Endothelial cell (in vitro differentiated cells): ENCODE measurements around the gene PRDX1. TPM values are rescaled to one million over a fixed set of nuclear protein-coding genes. Genes with fewer than 3 reads are reported as not detected.

Source experiments
- DNase-seq: peaks from one replicate; pipeline ENCODE4 v3.0.0; 2021; ENCODE audit warnings: low spot score
- H3K27ac Mint-ChIP-seq: one replicate; pipeline ENCODE4 v1.8.0; 2021; ENCODE audit warnings: mixed read lengths, inconsistent platforms; ENCODE audit not compliant: unreplicated experiment
- H3K27me3 Mint-ChIP-seq: one replicate; pipeline ENCODE4 v1.8.0; 2021; ENCODE audit warnings: mild to moderate bottlenecking, moderate library complexity, mixed read lengths, inconsistent platforms; ENCODE audit not compliant: unreplicated experiment
- H3K36me3 Mint-ChIP-seq: one replicate; pipeline ENCODE4 v1.8.0; 2021; ENCODE audit warnings: mild to moderate bottlenecking, low read depth, mixed read lengths, inconsistent platforms; ENCODE audit not compliant: unreplicated experiment
- H3K4me1 Mint-ChIP-seq: one replicate; pipeline ENCODE4 v1.8.0; 2021; ENCODE audit warnings: mild to moderate bottlenecking, mixed read lengths, inconsistent platforms; ENCODE audit not compliant: unreplicated experiment
- H3K4me3 Mint-ChIP-seq: one replicate; pipeline ENCODE4 v1.8.0; 2021; ENCODE audit warnings: mild to moderate bottlenecking, mixed read lengths, inconsistent platforms; ENCODE audit not compliant: unreplicated experiment
- H3K9me3 Mint-ChIP-seq: one replicate; pipeline ENCODE4 v1.8.0; 2021; ENCODE audit warnings: mixed read lengths, inconsistent platforms; ENCODE audit not compliant: unreplicated experiment
- CTCF ChIP-seq: fragments of 200-600 bp; sonication (generic); IDR thresholded peaks from one replicate; pipeline ENCODE4 v1.5.0; 2021; ENCODE audit warnings: antibody characterized with exemption; ENCODE audit not compliant: unreplicated experiment
- total RNA-seq: library from RNA; stranded (reverse); fragmentation: NEBNext Ultra II Directional; extraction: Animal tissue kit (Norgen Biotek cat#: 25700); gene quantifications from one replicate; pipeline ENCODE4 v1.2.1, GENCODE V29; 2021; ENCODE audit not compliant: unreplicated experiment

The PRDX1 gene
- total RNA-seq, 1 donor from 2014 or later, result 325 TPM

- no peaks in the 10 kb centered on the region for H3K9me3 Mint-ChIP-seq
- no peak overlapping the region for H3K27ac Mint-ChIP-seq
- H3K36me3 Mint-ChIP-seq, result peaks cover 35% of the 10 kb centered on the region
- TF ChIP-seq CTCF, result no peak
- H3K4me3 Mint-ChIP-seq, result peak overlapping the region; percentile 45
- H3K27me3 Mint-ChIP-seq, result peaks cover 8% of the 10 kb centered on the region
- peaks cover 13% of the 10 kb centered on the region for H3K4me1 Mint-ChIP-seq
- DNase-seq, result no peak
Measured at GRCh38 chr1:45568421-45568820, 46.7 kb upstream of the PRDX1 start.

GRCh38 chr1:45567911-45568310, 46.2 kb upstream of the PRDX1 start:
- no peak for TF ChIP-seq CTCF
- Mint-ChIP-seq H3K36me3 (peaks cover 35% of the 10 kb centered on the region), H3K9me3 (no peaks in the 10 kb centered on the region), H3K27me3 (peaks cover 8% of the 10 kb centered on the region), H3K27ac (no peak overlapping the region), H3K4me1 (peaks cover 8% of the 10 kb centered on the region), H3K4me3 (peak overlapping the region; percentile 45)
- DNase-seq, result no peak

GRCh38 chr1:45566722-45567121, 45.0 kb upstream of the PRDX1 start:
- Mint-ChIP-seq H3K27me3 (peaks cover 8% of the 10 kb centered on the region), H3K9me3 (no peaks in the 10 kb centered on the region), H3K36me3 (peaks cover 39% of the 10 kb centered on the region), H3K4me3 (no peak overlapping the region), H3K27ac (no peak overlapping the region), H3K4me1 (no peaks in the 10 kb centered on the region)
- no peak for TF ChIP-seq CTCF
- no peak for DNase-seq

GRCh38 chr1:45563843-45564242, 42.2 kb upstream of the PRDX1 start:
- no peak for TF ChIP-seq CTCF
- H3K9me3 Mint-ChIP-seq, result no peaks in the 10 kb centered on the region
- H3K27ac Mint-ChIP-seq, result no peak overlapping the region
- H3K4me3 Mint-ChIP-seq, result no peak overlapping the region
- no peaks in the 10 kb centered on the region for H3K4me1 Mint-ChIP-seq
- peaks cover 6% of the 10 kb centered on the region for H3K27me3 Mint-ChIP-seq
- no peak for DNase-seq
- H3K36me3 Mint-ChIP-seq, result peaks cover 30% of the 10 kb centered on the region

GRCh38 chr1:45557422-45557944, 35.8 kb upstream of the PRDX1 start:
- no peak for TF ChIP-seq CTCF

More at GRCh38 chr1:45557422-45557944, 35.8 kb upstream of the PRDX1 start:
- DNase-seq, result no peak
- peaks cover 6% of the 10 kb centered on the region for H3K4me1 Mint-ChIP-seq
- H3K27ac Mint-ChIP-seq, result no peak overlapping the region
- no peaks in the 10 kb centered on the region for H3K9me3 Mint-ChIP-seq
- H3K27me3 Mint-ChIP-seq, result no peaks in the 10 kb centered on the region
- peaks cover 11% of the 10 kb centered on the region for H3K36me3 Mint-ChIP-seq
- H3K4me3 Mint-ChIP-seq, result no peak overlapping the region
